H9 (cell line): ENCODE data around the gene FRMPD1. TPM values are rescaled to one million over a fixed set of nuclear protein-coding genes. Genes with fewer than 3 reads are reported as not detected.

Experiments
- DNase-seq: peaks from one replicate; pipeline ENCODE4 v3.0.0-alpha.2; 2017
- H2AFZ ChIP-seq: one replicate; pipeline ENCODE4 v1.6.1; 2013; ENCODE audit warnings: mild to moderate bottlenecking, low read length, control low read depth, moderate library complexity
- H2AK5ac ChIP-seq: 2 replicates; pipeline ENCODE4 v1.6.1; 2013; ENCODE audit warnings: low read length, control low read depth, mixed read lengths; ENCODE audit not compliant: insufficient read length
- H2BK120ac ChIP-seq: one replicate; pipeline ENCODE4 v1.6.1; 2013; ENCODE audit warnings: low read depth, mild to moderate bottlenecking, low read length, control low read depth, inconsistent platforms; ENCODE audit not compliant: poor library complexity, severe bottlenecking
- H2BK12ac ChIP-seq: 2 replicates; pipeline ENCODE4 v1.6.1; 2013; ENCODE audit warnings: low read length, control low read depth, mixed read lengths, low read depth; ENCODE audit not compliant: insufficient read length
- H2BK15ac ChIP-seq: 2 replicates; pipeline ENCODE4 v1.6.1; 2013; ENCODE audit warnings: low read depth, low read length, control low read depth
- H2BK20ac ChIP-seq: one replicate; pipeline ENCODE4 v1.6.1; 2013; ENCODE audit warnings: low read depth, mild to moderate bottlenecking, low read length, control low read depth, inconsistent platforms; ENCODE audit not compliant: poor library complexity, severe bottlenecking
- H2BK5ac ChIP-seq: 2 replicates; pipeline ENCODE4 v1.6.1; 2013; ENCODE audit warnings: low read length, control low read depth, mixed read lengths; ENCODE audit not compliant: insufficient read length
- H3K14ac ChIP-seq: 2 replicates; pipeline ENCODE4 v1.6.1; 2013; ENCODE audit warnings: low read length, control low read depth; ENCODE audit not compliant: insufficient read depth
- H3K18ac ChIP-seq: 2 replicates; pipeline ENCODE4 v1.6.1; 2013; ENCODE audit warnings: low read depth, mild to moderate bottlenecking, mixed read lengths, low read length, control low read depth; ENCODE audit not compliant: insufficient read length
- H3K23ac ChIP-seq: 2 replicates; pipeline ENCODE4 v1.6.1; 2013; ENCODE audit warnings: low read length, control low read depth, mixed read lengths, low read depth; ENCODE audit not compliant: insufficient read length
- H3K23me2 ChIP-seq: 2 replicates; pipeline ENCODE4 v1.6.1; 2013; ENCODE audit warnings: low read depth, mild to moderate bottlenecking, mixed read lengths, low read length, control low read depth; ENCODE audit not compliant: insufficient read length, poor library complexity, severe bottlenecking
- H3K27ac ChIP-seq: 2 replicates; pipeline ENCODE4 v1.5.1; 2013; ENCODE audit warnings: low read length, control low read depth, mixed read lengths, low read depth; ENCODE audit not compliant: insufficient read length
- H3K27me3 ChIP-seq: 2 replicates; pipeline ENCODE4 v1.6.1; 2013; ENCODE audit warnings: low read length, control low read depth, inconsistent platforms; ENCODE audit not compliant: insufficient read depth
- H3K4ac ChIP-seq: 2 replicates; pipeline ENCODE4 v1.6.1; 2013; ENCODE audit warnings: low read depth, mild to moderate bottlenecking, control low read depth, inconsistent platforms, low read length, moderate library complexity
- H3K4me1 ChIP-seq: 2 replicates; pipeline ENCODE4 v1.6.1; 2013; ENCODE audit warnings: low read length, control low read depth, inconsistent platforms; ENCODE audit not compliant: insufficient read depth
- H3K4me2 ChIP-seq: 2 replicates; pipeline ENCODE4 v1.6.1; 2013; ENCODE audit warnings: low read length, control low read depth, mixed read lengths; ENCODE audit not compliant: insufficient read length, insufficient read depth
- H3K56ac ChIP-seq: 2 replicates; pipeline ENCODE4 v1.6.1; 2013; ENCODE audit warnings: low read depth, mild to moderate bottlenecking, mixed read lengths, low read length, control low read depth; ENCODE audit not compliant: insufficient read length
- H3K79me1 ChIP-seq: 2 replicates; pipeline ENCODE4 v1.6.1; 2013; ENCODE audit warnings: low read depth, mild to moderate bottlenecking, moderate library complexity, low read length, control low read depth, inconsistent platforms; ENCODE audit not compliant: insufficient read depth, poor library complexity, severe bottlenecking
- H3K79me2 ChIP-seq: 2 replicates; pipeline ENCODE4 v1.6.1; 2013; ENCODE audit warnings: low read length, control low read depth, inconsistent platforms; ENCODE audit not compliant: insufficient read depth
- H3K9ac ChIP-seq: 2 replicates; pipeline ENCODE4 v1.6.1; 2013; ENCODE audit warnings: low read length, control low read depth, mixed read lengths; ENCODE audit not compliant: insufficient read length; ENCODE audit errors: extremely low read depth
- H3K9me3 ChIP-seq: one replicate; pipeline ENCODE4 v1.6.1; 2013; ENCODE audit warnings: low read depth, low read length, inconsistent platforms; ENCODE audit not compliant: control insufficient read depth
- H3T11ph ChIP-seq: one replicate; pipeline ENCODE4 v1.6.1; 2013; ENCODE audit warnings: mild to moderate bottlenecking, low read length, control low read depth, inconsistent platforms
- H4K20me1 ChIP-seq: one replicate; pipeline ENCODE4 v1.6.1; 2013; ENCODE audit not compliant: control insufficient read depth, insufficient read length, insufficient read depth
- H4K5ac ChIP-seq: 2 replicates; pipeline ENCODE4 v1.6.1; 2013; ENCODE audit warnings: low read depth, mild to moderate bottlenecking, mixed read lengths, low read length, control low read depth; ENCODE audit not compliant: insufficient read length
- H4K8ac ChIP-seq: replicated peaks from 2 replicates; pipeline ENCODE4 v1.6.1; 2013; ENCODE audit warnings: low read length, control low read depth, mixed read lengths, low read depth; ENCODE audit not compliant: insufficient read length
- H4K91ac ChIP-seq: 2 replicates; pipeline ENCODE4 v1.6.1; 2013; ENCODE audit warnings: low read depth, mild to moderate bottlenecking, moderate library complexity, mixed read lengths, low read length, control low read depth; ENCODE audit not compliant: insufficient read length
- H3K27ac Mint-ChIP-seq, 3 experiments: 2 replicates in 2 of 3; 3 replicates in 1 of 3; pipeline ENCODE4 v1.8.0; 2020 to 2021; ENCODE audit warnings: mixed read lengths in 3 of 3, mild to moderate bottlenecking in 1 of 3, moderate library complexity in 1 of 3
- H3K27me3 Mint-ChIP-seq: 2 replicates; pipeline ENCODE4 v1.8.0; 2021; ENCODE audit warnings: low read depth, mild to moderate bottlenecking, moderate library complexity, mixed read lengths
- H3K36me3 Mint-ChIP-seq, 3 experiments: 2 replicates in 2 of 3; 3 replicates in 1 of 3; pipeline ENCODE4 v1.8.0; 2020 to 2021; ENCODE audit warnings: low read depth in 3 of 3, mixed read lengths in 3 of 3; ENCODE audit not compliant: insufficient read depth in 1 of 3
- H3K4me1 Mint-ChIP-seq, 2 experiments: 2 replicates each; pipeline ENCODE4 v1.8.0; 2020; ENCODE audit warnings: mixed read lengths in 2 of 2
- H3K4me3 Mint-ChIP-seq, 2 experiments: 2 replicates in 1 of 2; 3 replicates in 1 of 2; pipeline ENCODE4 v1.8.0; 2020 to 2021; ENCODE audit warnings: mild to moderate bottlenecking in 2 of 2, mixed read lengths in 2 of 2, moderate library complexity in 1 of 2
- H3K9me3 Mint-ChIP-seq, 2 experiments: 2 replicates in 1 of 2; 3 replicates in 1 of 2; pipeline ENCODE4 v1.8.0; 2020; ENCODE audit warnings: mild to moderate bottlenecking in 2 of 2, mixed read lengths in 2 of 2, moderate library complexity in 1 of 2
- WGBS: extraction: QIAGEN DNeasy Blood & Tissue Kit; methylation state at CpG from one replicate; pipeline ENCODE4 v1.1.7; 2013; ENCODE audit warnings: missing lambda C conversion rate, low lambda C conversion rate, mixed read lengths; ENCODE audit not compliant: insufficient read length; ENCODE audit errors: extremely low coverage; 5-methylcytosine and 5-hydroxymethylcytosine counted together
- total RNA-seq: library from RNA; stranded (reverse); gene quantifications from 2 replicates; pipeline ENCODE4 v1.2.1, GENCODE V29; 2021
- TF ChIP-seq, protein P1 (sequence below): fragments of 200-600 bp; sonication (generic); conservative IDR thresholded peaks from 3 replicates; pipeline ENCODE4 v1.8.0; 2021; ENCODE audit warnings: antibody characterized with exemption, mild to moderate bottlenecking

Gene FRMPD1
- total RNA-seq, 1 experiment from 2014 or later, result 0.04 TPM

DNA sequence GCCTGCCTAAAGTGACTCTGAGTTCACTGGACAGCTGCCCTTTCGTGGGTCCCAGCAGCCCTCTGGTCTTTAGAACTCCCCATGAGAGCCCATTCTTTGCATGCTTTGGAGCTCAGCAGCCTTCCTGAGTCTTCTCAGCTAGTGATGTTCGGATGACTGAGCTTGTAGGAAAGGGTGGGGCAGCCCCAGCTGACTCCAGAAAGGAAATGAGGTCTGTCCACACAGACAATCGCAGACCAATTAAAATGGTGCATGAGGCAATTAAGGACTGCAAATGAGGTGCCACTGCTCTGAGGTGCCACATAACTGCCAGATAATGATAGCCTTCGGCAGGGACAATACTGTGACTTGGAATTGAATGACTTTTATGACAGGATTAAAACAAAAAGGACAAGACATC is 32.9 kb upstream of the FRMPD1 start:
- H3K23ac ChIP-seq, result no peak overlapping the region
- no peak overlapping the region for H3K27ac ChIP-seq
- Mint-ChIP-seq H3K9me3 (no peaks in the 10 kb centered on the region), H3K27ac (no peak overlapping the region; a peak in 2 of 7 replicates), H3K4me1 (peaks cover 3 to 8% of the 10 kb centered on the region in 2 experiments; a peak in 2 of 4 replicates), H3K27me3 (peaks cover 12% of the 10 kb centered on the region), H3K36me3 (no peaks in the 10 kb centered on the region), H3K4me3 (no peak overlapping the region)
- no peaks in the 10 kb centered on the region for H4K20me1 ChIP-seq
- no peaks in the 10 kb centered on the region for H3K4me1 ChIP-seq
- H2BK12ac ChIP-seq, result no peak overlapping the region
- H4K5ac ChIP-seq, result no peak overlapping the region
- no peak overlapping the region for H3K9ac ChIP-seq
- no peaks in the 10 kb centered on the region for H3K27me3 ChIP-seq
- H3K79me1 ChIP-seq, result no peaks in the 10 kb centered on the region
- no CpG with 5 or more reads among the region's 4 CpGs for WGBS
- no peak overlapping the region for H3K4ac ChIP-seq
- no peaks in the 10 kb centered on the region for H3K9me3 ChIP-seq
- TF ChIP-seq, protein P1, sequence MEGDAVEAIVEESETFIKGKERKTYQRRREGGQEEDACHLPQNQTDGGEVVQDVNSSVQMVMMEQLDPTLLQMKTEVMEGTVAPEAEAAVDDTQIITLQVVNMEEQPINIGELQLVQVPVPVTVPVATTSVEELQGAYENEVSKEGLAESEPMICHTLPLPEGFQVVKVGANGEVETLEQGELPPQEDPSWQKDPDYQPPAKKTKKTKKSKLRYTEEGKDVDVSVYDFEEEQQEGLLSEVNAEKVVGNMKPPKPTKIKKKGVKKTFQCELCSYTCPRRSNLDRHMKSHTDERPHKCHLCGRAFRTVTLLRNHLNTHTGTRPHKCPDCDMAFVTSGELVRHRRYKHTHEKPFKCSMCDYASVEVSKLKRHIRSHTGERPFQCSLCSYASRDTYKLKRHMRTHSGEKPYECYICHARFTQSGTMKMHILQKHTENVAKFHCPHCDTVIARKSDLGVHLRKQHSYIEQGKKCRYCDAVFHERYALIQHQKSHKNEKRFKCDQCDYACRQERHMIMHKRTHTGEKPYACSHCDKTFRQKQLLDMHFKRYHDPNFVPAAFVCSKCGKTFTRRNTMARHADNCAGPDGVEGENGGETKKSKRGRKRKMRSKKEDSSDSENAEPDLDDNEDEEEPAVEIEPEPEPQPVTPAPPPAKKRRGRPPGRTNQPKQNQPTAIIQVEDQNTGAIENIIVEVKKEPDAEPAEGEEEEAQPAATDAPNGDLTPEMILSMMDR, result no peak
- H3K79me2 ChIP-seq, result no peaks in the 10 kb centered on the region
- no peak overlapping the region for H2AK5ac ChIP-seq
- H3K23me2 ChIP-seq, result no peaks in the 10 kb centered on the region
- no peak overlapping the region for H2AFZ ChIP-seq
- H2BK20ac ChIP-seq, result no peak overlapping the region
- H3K56ac ChIP-seq, result no peak overlapping the region
- no peak overlapping the region for H3T11ph ChIP-seq
- H4K8ac ChIP-seq, result no peak overlapping the region
- H3K4me2 ChIP-seq, result no peak overlapping the region
- no peak overlapping the region for H4K91ac ChIP-seq
- no peak overlapping the region for H2BK120ac ChIP-seq
- H2BK15ac ChIP-seq, result no peak overlapping the region
- no peak overlapping the region for H3K14ac ChIP-seq
- H3K18ac ChIP-seq, result no peak overlapping the region
- H2BK5ac ChIP-seq, result no peak overlapping the region
- no peak for DNase-seq
